ENCODE results near the gene TTC16.
A peak's percentile ranks its signal among the peaks of the same experiment; 100 is the strongest.

TTC16 gene

GRCh38 chr9:127706836-127707241 lies 9.0 kb upstream of the TTC16 start, which contains the start of gene CFAP157:
Gene CFAP157 (plus strand): TSS chr9:127706988. CDS start chr9:127707032, 44 bp downstream.
- no peaks in the 10 kb centered on the region for H3K36me3 ChIP-seq (ENCODE audit: insufficient read depth, low read length)

DNA sequence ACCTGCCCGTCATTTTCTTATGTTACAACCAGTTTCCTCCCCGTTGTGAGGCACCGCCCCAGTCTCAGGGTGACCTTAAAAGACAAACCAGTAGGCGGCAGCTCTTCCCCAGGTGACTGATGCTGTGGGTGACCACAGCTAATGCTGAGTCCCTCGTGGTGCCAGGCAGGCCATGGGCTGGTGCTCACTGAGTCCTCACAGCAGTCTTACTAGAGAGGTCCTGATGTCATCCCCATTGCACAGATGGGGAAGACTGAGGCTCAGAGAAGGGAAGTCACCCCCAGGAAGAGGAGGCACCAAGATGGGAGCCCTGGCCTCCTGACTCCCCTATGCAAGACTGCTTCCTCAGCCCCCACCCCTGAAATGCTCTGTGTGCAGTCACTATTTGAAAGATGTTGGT lies 8.1 kb upstream of the TTC16 start:
- Histone ChIP-seq H3K9me3 (ENCODE audit: control insufficient read depth, insufficient read depth, low read length) (no peaks in the 10 kb centered on the region), H3K36me3 (ENCODE audit: insufficient read depth, low read length) (no peaks in the 10 kb centered on the region), H3K9ac (ENCODE audit: low read depth, low read length) (no peak overlapping the region), H3K4me1 (ENCODE audit: insufficient read depth, low read length) (no peaks in the 10 kb centered on the region; the same call in 1 of the 2 replicates)

More at GRCh38 chr9:127706836-127707241, 9.0 kb upstream of the TTC16 start, which contains the start of gene CFAP157:
- Histone ChIP-seq H3K9ac (ENCODE audit: low read depth, low read length) (no peak within 1 kb of the TSS), H3K4me1 (ENCODE audit: insufficient read depth, low read length) (no peaks in the 10 kb centered on the region; the same call in 1 of the 2 replicates), H3K9me3 (ENCODE audit: control insufficient read depth, insufficient read depth, low read length) (no peaks in the 10 kb centered on the region)

DNA sequence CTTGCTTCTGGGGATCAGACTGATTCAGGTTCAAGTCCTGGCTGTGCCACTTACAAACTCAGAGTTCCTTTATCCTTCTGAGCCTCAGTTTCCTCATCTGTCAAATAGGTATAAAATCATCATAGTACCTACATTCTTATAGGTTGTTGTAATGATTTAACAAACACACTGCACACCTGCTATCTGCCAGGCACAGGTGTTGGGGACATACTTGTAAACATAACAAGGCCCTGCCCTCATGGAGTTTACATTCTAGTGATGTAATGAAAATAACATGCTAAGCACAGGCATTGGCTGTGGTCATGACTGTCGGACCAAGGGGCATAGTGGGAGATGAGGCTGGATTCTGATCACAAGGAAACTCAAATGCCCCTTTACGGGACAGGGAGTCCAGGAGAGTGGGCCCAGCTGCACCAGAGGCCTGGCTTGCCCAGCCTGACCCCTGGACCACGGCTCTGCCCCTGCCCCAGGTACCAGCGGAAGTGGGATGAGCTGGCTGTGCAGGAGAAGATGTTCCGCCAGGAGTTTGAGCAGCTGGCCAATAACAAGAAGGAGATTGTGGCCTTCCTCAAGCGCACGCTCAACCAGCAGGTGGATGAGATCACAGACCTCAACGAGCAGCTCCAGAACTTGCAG lies 6.8 kb upstream of the TTC16 start:
- no peak overlapping the region for H3K9ac ChIP-seq (ENCODE audit: low read depth, low read length)
- H3K36me3 ChIP-seq (ENCODE audit: insufficient read depth, low read length): no peaks in the 10 kb centered on the region
- no peaks in the 10 kb centered on the region for H3K9me3 ChIP-seq (ENCODE audit: control insufficient read depth, insufficient read depth, low read length)
- H3K4me1 ChIP-seq (ENCODE audit: insufficient read depth, low read length): no peaks in the 10 kb centered on the region; the same call in 1 of the 2 replicates

DNA sequence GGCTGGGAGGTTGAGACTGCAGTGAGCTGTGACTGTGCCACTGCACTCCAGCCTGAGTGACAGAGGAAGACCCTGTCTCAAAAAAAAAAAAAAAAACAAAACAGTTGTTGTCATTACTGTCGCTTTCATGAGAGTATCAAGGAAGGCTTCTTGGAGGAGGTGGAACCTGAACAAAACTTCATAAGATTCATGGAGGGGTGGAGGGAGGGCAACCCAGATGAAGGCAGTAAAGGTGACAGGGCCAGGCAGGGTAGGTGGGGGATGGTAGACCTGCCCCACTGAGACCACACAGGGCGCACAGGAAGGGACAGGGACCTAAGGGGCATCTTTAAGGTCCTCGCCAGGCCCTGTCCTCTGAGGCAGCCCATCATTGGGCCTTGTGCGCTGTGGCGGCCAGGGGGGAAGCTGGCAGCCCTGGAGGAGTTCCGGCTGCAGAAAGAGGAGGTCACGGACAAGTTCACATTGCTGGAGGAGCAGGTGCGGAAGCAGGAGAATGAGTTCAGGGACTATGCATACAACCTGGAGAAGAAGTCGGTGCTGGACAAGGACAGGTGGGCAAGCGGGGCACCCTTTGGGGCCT lies 5.6 kb upstream of the TTC16 start:
- Histone ChIP-seq H3K9me3 (ENCODE audit: control insufficient read depth, insufficient read depth, low read length) (no peaks in the 10 kb centered on the region), H3K4me1 (ENCODE audit: insufficient read depth, low read length) (no peaks in the 10 kb centered on the region; the same call in 1 of the 2 replicates), H3K36me3 (ENCODE audit: insufficient read depth, low read length) (no peaks in the 10 kb centered on the region), H3K9ac (ENCODE audit: low read depth, low read length) (no peak overlapping the region)

DNA sequence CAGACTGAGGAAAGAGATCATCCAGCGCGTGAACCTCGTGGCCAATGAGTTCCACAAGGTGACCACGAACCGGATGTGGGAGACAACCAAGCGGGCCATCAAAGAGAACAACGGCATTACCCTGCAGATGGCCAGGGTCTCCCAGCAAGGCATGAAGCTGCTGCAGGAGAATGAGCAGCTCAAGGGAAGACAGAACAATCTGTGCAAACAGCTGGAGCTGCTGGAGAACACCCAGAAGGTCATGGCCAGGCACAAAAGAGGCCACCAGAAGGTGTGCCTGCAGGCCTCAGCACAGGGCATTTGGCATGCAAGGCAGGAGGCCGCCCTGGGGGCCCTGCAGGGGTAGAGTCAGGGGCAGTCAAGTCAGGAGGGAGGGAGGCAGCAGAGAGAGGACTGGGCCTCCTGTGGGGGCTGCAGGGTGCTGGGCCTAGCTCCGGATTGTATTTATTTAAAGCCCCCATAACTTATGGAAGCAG lies 4.6 kb upstream of the TTC16 start:
- no peaks in the 10 kb centered on the region for H3K9me3 ChIP-seq (ENCODE audit: control insufficient read depth, insufficient read depth, low read length)
- no peak overlapping the region for H3K9ac ChIP-seq (ENCODE audit: low read depth, low read length)
- H3K4me1 ChIP-seq (ENCODE audit: insufficient read depth, low read length): no peaks in the 10 kb centered on the region; the same call in 1 of the 2 replicates
- no peaks in the 10 kb centered on the region for H3K36me3 ChIP-seq (ENCODE audit: insufficient read depth, low read length)

DNA sequence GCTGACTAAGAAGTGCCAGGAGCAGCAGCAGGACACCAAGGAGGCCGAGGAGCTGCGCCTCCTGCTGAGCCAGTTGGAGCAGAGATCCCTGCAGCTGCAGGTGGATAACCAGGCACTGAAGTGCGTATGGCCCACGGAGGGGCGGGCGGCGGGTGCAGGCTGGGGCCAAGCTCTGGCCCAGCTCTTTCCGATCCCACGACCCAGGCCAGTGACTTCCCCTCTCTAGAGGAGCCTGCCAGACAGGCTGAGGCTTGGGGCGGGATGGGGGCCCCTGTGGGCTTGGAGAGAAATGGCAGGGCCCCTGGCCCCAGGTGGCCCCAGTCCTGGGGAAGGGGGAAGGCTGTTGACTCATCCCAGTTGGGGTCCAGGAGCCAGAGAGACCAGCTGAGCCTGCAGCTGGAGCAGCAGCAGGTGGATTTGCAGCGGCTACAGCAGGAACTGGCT lies 4.0 kb upstream of the TTC16 start:
- no peaks in the 10 kb centered on the region for H3K36me3 ChIP-seq (ENCODE audit: insufficient read depth, low read length)
- H3K9ac ChIP-seq (ENCODE audit: low read depth, low read length): no peak overlapping the region
- no peaks in the 10 kb centered on the region for H3K9me3 ChIP-seq (ENCODE audit: control insufficient read depth, insufficient read depth, low read length)
- no peaks in the 10 kb centered on the region; the same call in 1 of the 2 replicates for H3K4me1 ChIP-seq (ENCODE audit: insufficient read depth, low read length)

- Histone ChIP-seq H3K4me1 (ENCODE audit: insufficient read depth, low read length) (no peaks in the 10 kb centered on the region; the same call in 1 of the 2 replicates), H3K36me3 (ENCODE audit: insufficient read depth, low read length) (no peaks in the 10 kb centered on the region), H3K9me3 (ENCODE audit: control insufficient read depth, insufficient read depth, low read length) (no peaks in the 10 kb centered on the region), H3K9ac (ENCODE audit: low read depth, low read length) (no peak overlapping the region)
Measured at GRCh38 chr9:127712371-127712770, 3.5 kb upstream of the TTC16 start.

DNA sequence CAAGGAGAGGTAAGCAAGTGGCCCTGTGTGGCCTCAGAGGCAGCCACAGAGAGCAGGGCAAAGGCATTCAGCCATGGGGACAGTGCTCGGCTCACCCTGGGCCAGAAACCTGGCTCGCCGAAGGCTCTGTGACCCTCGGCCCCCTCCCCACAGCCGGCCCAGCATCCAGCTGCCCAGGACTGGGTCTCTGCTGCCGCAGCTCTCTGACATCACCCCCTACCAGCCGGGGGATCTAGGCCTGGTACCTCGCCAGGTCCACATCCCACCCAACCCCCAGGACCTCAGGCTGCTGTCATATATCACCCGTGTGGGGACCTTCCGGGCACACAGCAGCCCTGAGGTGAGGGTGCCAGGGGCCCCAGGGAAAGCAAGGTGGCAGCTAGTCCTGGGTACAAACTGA lies 3.0 kb upstream of the TTC16 start:
- Histone ChIP-seq H3K4me1 (ENCODE audit: insufficient read depth, low read length) (no peaks in the 10 kb centered on the region; the same call in 1 of the 2 replicates), H3K9me3 (ENCODE audit: control insufficient read depth, insufficient read depth, low read length) (no peaks in the 10 kb centered on the region), H3K36me3 (ENCODE audit: insufficient read depth, low read length) (no peaks in the 10 kb centered on the region), H3K9ac (ENCODE audit: low read depth, low read length) (no peak overlapping the region)

GRCh38 chr9:127714020-127714750 lies 1.7 kb upstream of the TTC16 start:
- Histone ChIP-seq H3K4me1 (ENCODE audit: insufficient read depth, low read length) (no peaks in the 10 kb centered on the region; the same call in 1 of the 2 replicates), H3K9me3 (ENCODE audit: control insufficient read depth, insufficient read depth, low read length) (no peaks in the 10 kb centered on the region), H3K9ac (ENCODE audit: low read depth, low read length) (peak overlapping the region; percentile 19; the same call in 1 of the 2 replicates), H3K36me3 (ENCODE audit: insufficient read depth, low read length) (no peaks in the 10 kb centered on the region)

GRCh38 chr9:127714951-127715469 lies 869 bp upstream of the TTC16 start:
- Histone ChIP-seq H3K4me1 (ENCODE audit: insufficient read depth, low read length) (no peaks in the 10 kb centered on the region; the same call in 1 of the 2 replicates), H3K9ac (ENCODE audit: low read depth, low read length) (peak overlapping the region; percentile 84; the same call in 1 of the 2 replicates), H3K36me3 (ENCODE audit: insufficient read depth, low read length) (no peaks in the 10 kb centered on the region), H3K9me3 (ENCODE audit: control insufficient read depth, insufficient read depth, low read length) (no peaks in the 10 kb centered on the region)

- Histone ChIP-seq H3K9me3 (ENCODE audit: control insufficient read depth, insufficient read depth, low read length) (no peaks in the 10 kb centered on the region), H3K9ac (ENCODE audit: low read depth, low read length) (0 out of 2 replicates have a peak overlapping the region, but pooled peaks have one; percentile 84), H3K36me3 (ENCODE audit: insufficient read depth, low read length) (no peaks in the 10 kb centered on the region), H3K4me1 (ENCODE audit: insufficient read depth, low read length) (no peaks in the 10 kb centered on the region; the same call in 1 of the 2 replicates)
Measured at GRCh38 chr9:127716412-127716811, 533 bp downstream of the TTC16 start.

DNA sequence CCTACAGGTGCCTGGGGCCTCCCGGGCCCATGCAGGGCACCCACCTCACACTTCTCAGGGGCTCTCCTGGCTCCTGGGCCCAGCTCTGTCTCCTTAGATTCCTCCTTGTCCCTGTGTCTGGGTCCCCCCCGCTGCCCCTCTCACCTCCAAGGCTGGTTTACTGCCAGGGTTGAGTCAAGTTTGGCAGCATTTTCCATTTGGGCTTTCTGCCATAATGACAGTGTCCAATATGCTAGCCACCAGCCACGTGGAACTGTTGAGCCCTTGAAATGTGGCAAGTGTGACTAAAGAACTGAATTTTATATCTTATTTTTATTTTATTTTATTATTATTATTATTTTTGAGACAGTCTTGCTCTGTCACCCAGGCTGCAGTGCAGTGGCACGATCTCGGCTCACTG lies 1.9 kb downstream of the TTC16 start:
- Histone ChIP-seq H3K9me3 (ENCODE audit: control insufficient read depth, insufficient read depth, low read length) (no peaks in the 10 kb centered on the region), H3K9ac (ENCODE audit: low read depth, low read length) (no peak overlapping the region), H3K36me3 (ENCODE audit: insufficient read depth, low read length) (no peaks in the 10 kb centered on the region), H3K4me1 (ENCODE audit: insufficient read depth, low read length) (no peaks in the 10 kb centered on the region; the same call in 1 of the 2 replicates)

- Histone ChIP-seq H3K9ac (ENCODE audit: low read depth, low read length) (no peak overlapping the region), H3K9me3 (ENCODE audit: control insufficient read depth, insufficient read depth, low read length) (no peaks in the 10 kb centered on the region), H3K36me3 (ENCODE audit: insufficient read depth, low read length) (no peaks in the 10 kb centered on the region), H3K4me1 (ENCODE audit: insufficient read depth, low read length) (no peaks in the 10 kb centered on the region; the same call in 1 of the 2 replicates)
Measured at GRCh38 chr9:127720031-127720864, 4.4 kb downstream of the TTC16 start.
